ENCODE data around the gene IL11. TPM values are rescaled to one million over a fixed set of nuclear protein-coding genes. Genes with fewer than 3 reads are reported as not detected.

IL11 gene
- total and polyA plus RNA-seq, 8 donors: 1.0 to 17.4 (median 1.3) TPM; not detected in 3

GRCh38 chr19:55391702-55392615 lies 21.7 kb upstream of the IL11 start:
- peaks cover 20 to 56% (median 41%) of the 10 kb centered on the region in 4 donors for H3K4me1 ChIP-seq
- TF ChIP-seq POLR2A (IDR thresholded peaks at IDR 0.05): no peak
- no peak for TF ChIP-seq CTCF (IDR thresholded peaks at IDR 0.05)
- no peak for TF ChIP-seq EP300 (IDR thresholded peaks at IDR 0.05)
- TF ChIP-seq POLR2AphosphoS5 (IDR thresholded peaks at IDR 0.05): no peak
- DNase-seq: no peak
- peaks cover 24 to 53% (median 47%) of the 10 kb centered on the region in 4 donors for H3K36me3 ChIP-seq
- no peaks in the 10 kb centered on the region for H3K27me3 ChIP-seq
- H3K9me3 ChIP-seq: no peaks in the 10 kb centered on the region
- WGBS, 5 donors: 67 to 78% (median 70%) methylated on average over 17 to 18 of the region's 18 CpGs
- intact Hi-C loops (cut with DNase I; ENCODE audit: low total_unique reads): no loop called here
- peak overlapping the region in 1 of 5 donors; percentile 31 for H3K27ac ChIP-seq
- no peak overlapping the region for H3K4me3 ChIP-seq

DNA sequence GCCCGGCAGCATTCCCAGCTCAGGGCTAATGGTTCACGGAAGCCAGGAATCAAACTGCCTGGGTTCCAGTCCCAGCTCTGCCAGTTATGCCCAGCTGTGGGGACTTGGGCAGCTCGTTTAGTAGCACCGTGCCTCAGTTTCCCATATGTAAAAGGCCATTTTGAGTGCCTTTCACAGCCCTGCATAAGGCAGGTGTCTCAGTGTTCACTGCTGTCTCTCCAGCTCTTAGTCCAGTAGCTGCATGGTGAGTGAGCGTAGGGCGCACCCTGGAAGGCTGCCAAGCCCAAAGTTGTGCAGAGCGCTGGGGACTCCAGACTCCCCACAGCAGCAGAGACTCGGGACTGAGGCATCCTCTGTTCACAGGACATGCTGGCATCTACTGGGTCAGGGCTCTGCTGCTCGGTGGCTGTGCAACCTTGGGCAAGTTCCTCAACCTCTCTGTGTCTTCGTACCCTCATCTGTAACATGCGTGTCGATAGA lies 21.0 kb upstream of the IL11 start:
- no peak for DNase-seq
- peak overlapping the region in 1 of 5 donors; percentile 31 for H3K27ac ChIP-seq
- 72 to 81% (median 80%) methylated on average over 10 to 12 of the region's 12 CpGs for WGBS, 5 donors
- no peaks in the 10 kb centered on the region for H3K9me3 ChIP-seq
- H3K36me3 ChIP-seq: peaks cover 25 to 58% (median 47%) of the 10 kb centered on the region in 4 donors
- no peak overlapping the region for H3K4me3 ChIP-seq
- no peak for TF ChIP-seq EP300 (IDR thresholded peaks at IDR 0.05)
- TF ChIP-seq POLR2AphosphoS5 (IDR thresholded peaks at IDR 0.05): no peak
- TF ChIP-seq CTCF (IDR thresholded peaks at IDR 0.05): no peak
- TF ChIP-seq POLR2A (IDR thresholded peaks at IDR 0.05): no peak
- intact Hi-C loops (cut with DNase I; ENCODE audit: low total_unique reads): no loop called here
- peaks cover 25 to 61% (median 47%) of the 10 kb centered on the region in 4 donors for H3K4me1 ChIP-seq
- no peaks in the 10 kb centered on the region for H3K27me3 ChIP-seq

- H3K36me3 ChIP-seq: peaks cover 25 to 58% (median 47%) of the 10 kb centered on the region in 4 donors
- H3K4me1 ChIP-seq: peaks cover 25 to 61% (median 47%) of the 10 kb centered on the region in 4 donors
- H3K27ac ChIP-seq: no peak overlapping the region
- no peak overlapping the region for H3K4me3 ChIP-seq
- no peak for DNase-seq
- no peaks in the 10 kb centered on the region for H3K27me3 ChIP-seq
- intact Hi-C loops (cut with DNase I; ENCODE audit: low total_unique reads): no loop called here
- WGBS, 5 donors: 76 to 85% (median 79%) methylated on average over 7 of the region's 7 CpGs
- H3K9me3 ChIP-seq: no peaks in the 10 kb centered on the region
- TF ChIP-seq POLR2AphosphoS5 (IDR thresholded peaks at IDR 0.05) (no peak), EP300 (IDR thresholded peaks at IDR 0.05) (no peak), CTCF (IDR thresholded peaks at IDR 0.05) (no peak), POLR2A (IDR thresholded peaks at IDR 0.05) (no peak)
Observed at GRCh38 chr19:55390461-55390880, 20.2 kb upstream of the IL11 start.

DNA sequence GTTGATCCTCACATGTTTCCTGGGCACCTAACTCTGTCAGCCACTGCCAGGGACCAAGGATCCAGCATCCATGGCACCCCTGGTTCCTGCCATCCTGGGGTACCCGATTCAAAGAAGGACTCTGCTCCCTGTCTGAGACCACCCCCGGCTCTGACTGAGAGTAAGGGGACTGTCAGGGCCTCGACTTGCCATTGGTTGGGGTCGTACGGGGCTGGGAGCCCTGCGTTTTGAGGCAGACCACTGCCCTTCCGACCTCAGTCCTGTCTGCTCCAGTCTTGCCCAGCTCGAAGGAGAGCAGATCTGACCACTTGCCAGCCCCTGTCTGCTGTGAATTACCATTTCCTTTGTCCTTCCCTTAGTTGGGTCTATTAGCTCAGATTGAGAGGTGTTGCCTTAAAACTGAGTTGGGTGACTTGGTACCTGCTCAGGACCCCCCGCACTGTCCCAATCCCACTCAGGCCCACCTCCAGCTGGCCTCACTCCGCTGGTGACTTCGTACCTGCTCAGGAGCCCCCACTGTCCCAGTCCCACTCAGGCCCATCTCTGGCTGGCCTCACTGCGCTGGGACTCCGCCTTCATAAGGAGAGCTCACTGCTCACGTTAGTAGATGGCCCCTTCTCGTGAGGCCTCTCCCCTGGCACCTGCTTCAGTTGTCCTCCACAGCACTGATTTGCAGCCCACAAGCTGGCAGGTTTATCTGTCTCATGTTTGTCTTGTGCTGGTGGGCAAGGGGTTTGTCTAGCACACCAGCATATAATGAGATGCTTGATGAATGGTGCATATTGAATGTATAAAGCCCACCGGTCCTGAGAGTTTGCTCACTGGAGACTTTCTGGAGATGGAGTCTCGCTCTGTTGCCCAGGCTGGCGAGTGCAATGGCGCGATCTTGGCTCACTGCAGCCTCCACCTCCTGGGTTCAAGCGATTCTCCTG lies 19.4 kb upstream of the IL11 start:
- Histone ChIP-seq H3K4me3 (peak overlapping the region in 1 of 4 donors; percentile 90), H3K27ac (no peak overlapping the region), H3K27me3 (no peaks in the 10 kb centered on the region), H3K36me3 (peaks cover 25 to 58% (median 47%) of the 10 kb centered on the region in 4 donors), H3K9me3 (no peaks in the 10 kb centered on the region), H3K4me1 (peaks cover 31 to 66% (median 52%) of the 10 kb centered on the region in 4 donors)
- intact Hi-C loops (cut with DNase I; ENCODE audit: low total_unique reads): no loop called here
- TF ChIP-seq POLR2A (IDR thresholded peaks at IDR 0.05) (no peak), POLR2AphosphoS5 (IDR thresholded peaks at IDR 0.05) (no peak), EP300 (IDR thresholded peaks at IDR 0.05) (no peak), CTCF (IDR thresholded peaks at IDR 0.05) (no peak)
- no peak for DNase-seq
- 73 to 84% (median 82%) methylated on average over 18 to 21 of the region's 21 CpGs for WGBS, 5 donors

Measured in stomach (tissue), 9 donors.